GM23248 (cell line): ENCODE measurements around the gene HIBADH.

ENCODE experiments used
- EZH2 ChIP-seq: fragments of 200-600 bp; sonication (generic); IDR thresholded peaks from 2 replicates; pipeline ENCODE4 v1.6.1; 2018; ENCODE audit warnings: antibody characterized with exemption, mild to moderate bottlenecking; ENCODE audit not compliant: insufficient read depth, poor library complexity, severe bottlenecking
- EZH2phosphoT487 ChIP-seq: fragments of 200-600 bp; sonication (generic); IDR thresholded peaks from 2 replicates; pipeline ENCODE4 v1.6.1; 2018; ENCODE audit warnings: antibody characterized with exemption, moderate library complexity, mild to moderate bottlenecking, low read depth; ENCODE audit not compliant: insufficient read depth

GRCh38 chr7:27636326-27637006 lies 26.2 kb downstream of the HIBADH start:
- TF ChIP-seq EZH2 (no peak), EZH2phosphoT487 (no peak)
